H1 (cell line): ENCODE measurements around the gene OR4F6. TPM values are rescaled to one million over a fixed set of nuclear protein-coding genes. Genes with fewer than 3 reads are reported as not detected.

Experiments
- BRCA1 ChIP-seq: IDR thresholded peaks from 2 replicates; pipeline ENCODE4 v1.6.1; 2012; ENCODE audit warnings: low read depth, low read length, improper control_type of control experiment
- EP300 ChIP-seq, 2 experiments: IDR thresholded peaks; 1 replicate in 1 of 2; 2 replicates in 1 of 2; pipeline ENCODE4 v1.6.1; 2011 to 2012; ENCODE audit warnings: low read depth in 2 of 2, low read length in 2 of 2, mild to moderate bottlenecking in 2 of 2, borderline replicate concordance in 1 of 2, inconsistent platforms in 1 of 2, moderate library complexity in 1 of 2
- KDM5A ChIP-seq: fragments of 200-600 bp; IDR thresholded peaks from 2 replicates; pipeline ENCODE4 v1.7.1; 2012; ENCODE audit warnings: mild to moderate bottlenecking, low read length, inconsistent platforms, mixed read lengths
- polyA plus RNA-seq, 7 experiments: library from polyadenylated mRNA; depleted of rRNA in 3 of 7; stranded (reverse) in 5 of 7; unstranded in 2 of 7; fragments of >200 nt in 5 of 7; fragments of 200-250 nt in 2 of 7; gene quantifications; 1 replicate in 5 of 7; 2 replicates in 1 of 7; 4 replicates in 1 of 7; pipeline versions ENCODE4 v1.2.1 to v1.2.3, GENCODE V29; 2011 to 2013; ENCODE audit warnings: missing spikeins in 2 of 7, mixed read lengths in 2 of 7
- total RNA-seq: library from RNA; stranded (reverse); fragmentation: NEBNext Ultra II Directional; extraction: Animal tissue kit (Norgen Biotek cat#: 25700); gene quantifications from 2 replicates; pipeline ENCODE4 v1.2.1, GENCODE V29; 2021
- TF ChIP-seq, protein P1 (sequence below): fragments of 300-600 bp; sonication (generic); IDR thresholded peaks from 2 replicates; pipeline ENCODE4 v1.7.1; 2012; ENCODE audit warnings: low read length, moderate library complexity, mild to moderate bottlenecking, inconsistent platforms; ENCODE audit not compliant: insufficient replicate concordance

The OR4F6 gene
- total and polyA plus RNA-seq, 2 of the 8 experiments (the other 6 are each of a cell fraction or from before 2014, with no cell fraction given) = not detected

DNA sequence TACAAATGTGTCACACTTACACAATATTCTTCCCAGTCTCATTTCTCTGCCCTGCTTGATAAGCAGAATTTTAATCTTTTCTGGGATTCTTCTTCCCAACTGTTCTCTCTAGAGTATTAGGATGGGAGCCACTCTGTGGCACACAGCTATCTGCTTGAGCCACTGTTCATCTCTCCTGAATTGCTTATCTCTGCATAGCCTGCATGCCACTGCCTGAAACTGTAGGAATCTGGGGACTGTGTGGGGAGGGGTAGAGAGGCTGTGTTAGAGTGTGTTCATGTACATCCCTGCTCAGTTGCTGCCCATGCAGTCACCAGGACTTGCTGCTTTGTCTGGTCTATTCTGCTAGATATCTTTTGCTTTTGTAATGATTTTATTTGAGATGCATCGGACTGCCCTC is 2.3 kb upstream of the OR4F6 start (continued):
- TF ChIP-seq KDM5A = no peak
- no peak for TF ChIP-seq EP300 (IDR thresholded peaks at IDR 0.05; ENCODE audit: borderline replicate concordance in 1 of 2, low read depth in 2 of 2, low read length in 2 of 2)
- TF ChIP-seq BRCA1 = no peak
- TF ChIP-seq, protein P1, sequence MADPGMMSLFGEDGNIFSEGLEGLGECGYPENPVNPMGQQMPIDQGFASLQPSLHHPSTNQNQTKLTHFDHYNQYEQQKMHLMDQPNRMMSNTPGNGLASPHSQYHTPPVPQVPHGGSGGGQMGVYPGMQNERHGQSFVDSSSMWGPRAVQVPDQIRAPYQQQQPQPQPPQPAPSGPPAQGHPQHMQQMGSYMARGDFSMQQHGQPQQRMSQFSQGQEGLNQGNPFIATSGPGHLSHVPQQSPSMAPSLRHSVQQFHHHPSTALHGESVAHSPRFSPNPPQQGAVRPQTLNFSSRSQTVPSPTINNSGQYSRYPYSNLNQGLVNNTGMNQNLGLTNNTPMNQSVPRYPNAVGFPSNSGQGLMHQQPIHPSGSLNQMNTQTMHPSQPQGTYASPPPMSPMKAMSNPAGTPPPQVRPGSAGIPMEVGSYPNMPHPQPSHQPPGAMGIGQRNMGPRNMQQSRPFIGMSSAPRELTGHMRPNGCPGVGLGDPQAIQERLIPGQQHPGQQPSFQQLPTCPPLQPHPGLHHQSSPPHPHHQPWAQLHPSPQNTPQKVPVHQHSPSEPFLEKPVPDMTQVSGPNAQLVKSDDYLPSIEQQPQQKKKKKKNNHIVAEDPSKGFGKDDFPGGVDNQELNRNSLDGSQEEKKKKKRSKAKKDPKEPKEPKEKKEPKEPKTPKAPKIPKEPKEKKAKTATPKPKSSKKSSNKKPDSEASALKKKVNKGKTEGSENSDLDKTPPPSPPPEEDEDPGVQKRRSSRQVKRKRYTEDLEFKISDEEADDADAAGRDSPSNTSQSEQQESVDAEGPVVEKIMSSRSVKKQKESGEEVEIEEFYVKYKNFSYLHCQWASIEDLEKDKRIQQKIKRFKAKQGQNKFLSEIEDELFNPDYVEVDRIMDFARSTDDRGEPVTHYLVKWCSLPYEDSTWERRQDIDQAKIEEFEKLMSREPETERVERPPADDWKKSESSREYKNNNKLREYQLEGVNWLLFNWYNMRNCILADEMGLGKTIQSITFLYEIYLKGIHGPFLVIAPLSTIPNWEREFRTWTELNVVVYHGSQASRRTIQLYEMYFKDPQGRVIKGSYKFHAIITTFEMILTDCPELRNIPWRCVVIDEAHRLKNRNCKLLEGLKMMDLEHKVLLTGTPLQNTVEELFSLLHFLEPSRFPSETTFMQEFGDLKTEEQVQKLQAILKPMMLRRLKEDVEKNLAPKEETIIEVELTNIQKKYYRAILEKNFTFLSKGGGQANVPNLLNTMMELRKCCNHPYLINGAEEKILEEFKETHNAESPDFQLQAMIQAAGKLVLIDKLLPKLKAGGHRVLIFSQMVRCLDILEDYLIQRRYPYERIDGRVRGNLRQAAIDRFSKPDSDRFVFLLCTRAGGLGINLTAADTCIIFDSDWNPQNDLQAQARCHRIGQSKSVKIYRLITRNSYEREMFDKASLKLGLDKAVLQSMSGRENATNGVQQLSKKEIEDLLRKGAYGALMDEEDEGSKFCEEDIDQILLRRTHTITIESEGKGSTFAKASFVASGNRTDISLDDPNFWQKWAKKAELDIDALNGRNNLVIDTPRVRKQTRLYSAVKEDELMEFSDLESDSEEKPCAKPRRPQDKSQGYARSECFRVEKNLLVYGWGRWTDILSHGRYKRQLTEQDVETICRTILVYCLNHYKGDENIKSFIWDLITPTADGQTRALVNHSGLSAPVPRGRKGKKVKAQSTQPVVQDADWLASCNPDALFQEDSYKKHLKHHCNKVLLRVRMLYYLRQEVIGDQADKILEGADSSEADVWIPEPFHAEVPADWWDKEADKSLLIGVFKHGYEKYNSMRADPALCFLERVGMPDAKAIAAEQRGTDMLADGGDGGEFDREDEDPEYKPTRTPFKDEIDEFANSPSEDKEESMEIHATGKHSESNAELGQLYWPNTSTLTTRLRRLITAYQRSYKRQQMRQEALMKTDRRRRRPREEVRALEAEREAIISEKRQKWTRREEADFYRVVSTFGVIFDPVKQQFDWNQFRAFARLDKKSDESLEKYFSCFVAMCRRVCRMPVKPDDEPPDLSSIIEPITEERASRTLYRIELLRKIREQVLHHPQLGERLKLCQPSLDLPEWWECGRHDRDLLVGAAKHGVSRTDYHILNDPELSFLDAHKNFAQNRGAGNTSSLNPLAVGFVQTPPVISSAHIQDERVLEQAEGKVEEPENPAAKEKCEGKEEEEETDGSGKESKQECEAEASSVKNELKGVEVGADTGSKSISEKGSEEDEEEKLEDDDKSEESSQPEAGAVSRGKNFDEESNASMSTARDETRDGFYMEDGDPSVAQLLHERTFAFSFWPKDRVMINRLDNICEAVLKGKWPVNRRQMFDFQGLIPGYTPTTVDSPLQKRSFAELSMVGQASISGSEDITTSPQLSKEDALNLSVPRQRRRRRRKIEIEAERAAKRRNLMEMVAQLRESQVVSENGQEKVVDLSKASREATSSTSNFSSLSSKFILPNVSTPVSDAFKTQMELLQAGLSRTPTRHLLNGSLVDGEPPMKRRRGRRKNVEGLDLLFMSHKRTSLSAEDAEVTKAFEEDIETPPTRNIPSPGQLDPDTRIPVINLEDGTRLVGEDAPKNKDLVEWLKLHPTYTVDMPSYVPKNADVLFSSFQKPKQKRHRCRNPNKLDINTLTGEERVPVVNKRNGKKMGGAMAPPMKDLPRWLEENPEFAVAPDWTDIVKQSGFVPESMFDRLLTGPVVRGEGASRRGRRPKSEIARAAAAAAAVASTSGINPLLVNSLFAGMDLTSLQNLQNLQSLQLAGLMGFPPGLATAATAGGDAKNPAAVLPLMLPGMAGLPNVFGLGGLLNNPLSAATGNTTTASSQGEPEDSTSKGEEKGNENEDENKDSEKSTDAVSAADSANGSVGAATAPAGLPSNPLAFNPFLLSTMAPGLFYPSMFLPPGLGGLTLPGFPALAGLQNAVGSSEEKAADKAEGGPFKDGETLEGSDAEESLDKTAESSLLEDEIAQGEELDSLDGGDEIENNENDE = no peak
